PC-9 (cell line): ENCODE measurements around the gene ZNF57.

Source experiments
- CTCF ChIP-seq: fragments of 200-600 bp; sonication (generic); conservative IDR thresholded peaks from 2 replicates; pipeline ENCODE4 v1.6.1; 2017; ENCODE audit warnings: mixed run types, antibody characterized with exemption, mild to moderate bottlenecking, moderate library complexity
- EZH2 ChIP-seq: fragments of 200-600 bp; sonication (generic); IDR thresholded peaks from 2 replicates; pipeline ENCODE4 v1.8.0; 2017; ENCODE audit warnings: antibody characterized with exemption, low read depth

- TF ChIP-seq CTCF (no peak), EZH2 (no peak)
Observed at GRCh38 chr19:2858864-2859263, 41.9 kb upstream of the ZNF57 start.
